ENCODE measurements around the gene PTPN3.

PTPN3 gene

DNA sequence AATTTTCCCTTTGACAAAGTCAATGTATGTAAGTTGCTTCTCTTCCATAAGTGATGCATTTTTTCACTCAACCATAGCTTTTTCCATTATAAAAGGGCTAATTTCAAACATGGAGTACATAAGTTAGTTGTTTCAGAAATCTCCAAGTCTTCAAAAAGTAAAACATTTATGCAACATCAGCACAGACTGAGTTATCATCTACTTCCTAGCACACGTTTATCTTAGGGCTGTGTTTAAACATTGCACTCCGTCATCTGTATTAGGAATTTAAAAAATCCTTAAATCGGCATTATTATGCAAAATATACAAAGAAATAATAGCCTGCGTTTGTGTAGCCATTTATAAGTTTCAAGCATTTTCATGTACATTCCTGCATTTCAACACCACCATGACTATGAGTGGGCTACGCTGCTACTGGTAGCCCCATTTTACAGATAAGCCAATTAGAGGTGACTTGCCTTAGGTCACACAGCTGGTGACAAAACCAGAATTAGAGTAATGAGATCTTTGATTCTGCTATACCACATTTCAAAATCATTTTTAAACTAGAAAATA lies 43.4 kb downstream of the PTPN3 start:
- DNase-seq (ENCODE audit: low read depth in 2 of 2, low spot score in 1 of 2): no peak

DNA sequence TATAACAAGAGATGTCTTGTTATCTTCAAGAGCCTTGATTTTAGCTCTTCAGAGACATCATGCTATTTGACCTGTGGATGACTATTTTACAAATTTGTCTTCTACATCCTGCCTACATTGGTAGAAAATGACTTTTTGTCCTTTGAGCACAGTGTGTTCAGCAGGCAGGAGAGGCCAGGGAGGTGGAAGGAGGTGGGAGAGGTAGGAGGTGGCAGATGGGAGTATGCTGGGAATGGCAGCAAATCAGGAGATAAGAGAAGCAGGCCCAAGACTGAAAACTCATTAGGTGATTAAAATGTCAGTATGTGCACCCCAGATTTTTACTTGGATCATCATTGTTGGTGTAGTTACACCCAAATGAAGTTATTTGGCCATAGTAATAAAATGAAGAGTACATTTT lies 44.1 kb downstream of the PTPN3 start:
- no peak for DNase-seq (ENCODE audit: low read depth in 2 of 2, low spot score in 1 of 2)

GRCh38 chr9:109453210-109453842 lies 44.8 kb downstream of the PTPN3 start:
- DNase-seq (ENCODE audit: low read depth in 2 of 2, low spot score in 1 of 2): no peak

GRCh38 chr9:109452761-109453160 lies 45.3 kb downstream of the PTPN3 start:
- no peak for DNase-seq (ENCODE audit: low read depth in 2 of 2, low spot score in 1 of 2)

- no peak for DNase-seq (ENCODE audit: low read depth in 2 of 2, low spot score in 1 of 2)
These were observed 46.6 kb downstream of the PTPN3 start for GRCh38 chr9:109451311-109452025.

- no peak for DNase-seq (ENCODE audit: low read depth in 2 of 2, low spot score in 1 of 2)
These were observed 47.8 kb downstream of the PTPN3 start for GRCh38 chr9:109450346-109450745.

GRCh38 chr9:109449036-109449798 lies 48.9 kb downstream of the PTPN3 start:
- DNase-seq (ENCODE audit: low read depth in 2 of 2, low spot score in 1 of 2): no peak

- DNase-seq (ENCODE audit: low read depth in 2 of 2, low spot score in 1 of 2): no peak
These were observed 49.9 kb downstream of the PTPN3 start for GRCh38 chr9:109448223-109448622.

- DNase-seq (ENCODE audit: low read depth in 2 of 2, low spot score in 1 of 2): no peak
These were observed 50.6 kb downstream of the PTPN3 start for GRCh38 chr9:109447329-109448076.

DNA sequence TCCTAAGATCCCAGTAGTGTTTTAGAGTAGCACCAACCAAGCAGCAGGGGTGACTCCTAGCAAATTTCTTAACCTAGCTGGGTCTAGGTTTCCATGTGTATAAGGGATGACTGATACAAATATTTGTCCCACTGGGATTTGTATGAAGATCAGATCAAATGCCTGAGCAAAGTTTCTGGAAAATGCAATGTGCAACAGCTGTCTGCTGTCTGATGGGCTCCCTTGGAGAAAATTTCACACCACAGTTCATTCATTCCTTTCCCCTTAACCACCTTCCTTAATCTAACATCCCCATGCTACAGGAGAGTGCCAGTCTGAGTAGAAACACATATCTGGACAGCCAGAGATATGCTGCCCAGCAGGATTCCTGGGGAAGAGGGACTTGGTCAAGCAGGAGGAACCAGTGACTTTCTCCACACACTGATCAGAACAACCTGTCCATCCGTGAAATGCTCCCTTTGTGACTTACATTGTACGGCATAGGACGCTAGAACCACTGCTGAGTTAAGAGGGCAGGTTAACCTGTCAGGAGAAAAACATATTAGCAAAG lies 53.3 kb downstream of the PTPN3 start:
- no peak for DNase-seq (ENCODE audit: low read depth in 2 of 2, low spot score in 1 of 2)

GRCh38 chr9:109442716-109443115 lies 55.4 kb downstream of the PTPN3 start:
- no peak for DNase-seq (ENCODE audit: low read depth in 2 of 2, low spot score in 1 of 2)

DNA sequence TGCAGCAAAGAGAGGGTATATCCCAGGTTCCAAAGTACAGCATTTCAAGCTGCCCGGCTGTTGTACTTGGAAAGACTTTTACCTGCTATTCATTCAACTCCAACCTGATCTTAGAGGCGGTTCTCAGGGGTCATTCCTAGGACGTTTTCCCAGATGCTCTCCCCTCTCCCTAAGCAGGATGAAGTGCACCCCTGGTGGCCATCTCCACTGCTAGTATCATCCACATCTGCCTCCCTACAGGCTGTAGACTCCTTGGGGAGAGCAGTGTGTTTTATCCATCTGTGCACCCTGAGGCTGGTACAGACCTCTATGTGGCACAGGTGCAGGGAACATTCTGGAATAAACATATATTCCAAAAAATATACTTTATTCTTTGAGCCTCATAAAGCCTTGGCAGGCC lies 56.8 kb downstream of the PTPN3 start:
- no peak for DNase-seq (ENCODE audit: low read depth in 2 of 2, low spot score in 1 of 2)

DNA sequence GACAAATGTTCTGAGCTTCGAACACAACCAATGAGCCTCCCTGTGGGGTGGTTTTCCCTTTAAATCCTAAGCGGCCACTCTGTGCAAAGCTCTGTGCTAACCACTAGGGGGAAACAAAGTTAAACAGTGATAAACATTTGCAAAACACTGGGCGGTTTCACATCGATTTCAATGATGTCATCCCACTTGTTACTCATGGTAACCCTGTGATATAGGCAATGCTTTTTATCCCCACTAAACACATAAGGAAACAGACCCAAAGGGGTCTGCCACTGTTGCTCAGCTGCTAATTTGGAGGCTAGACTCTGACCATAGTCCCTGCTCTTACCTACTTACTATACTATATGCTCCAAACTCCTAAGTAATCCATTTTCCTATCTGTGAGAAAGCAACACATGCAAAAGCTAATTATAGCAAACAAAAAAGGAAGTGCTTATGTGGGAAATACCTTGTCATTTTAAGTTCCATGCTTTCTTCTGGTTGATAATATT lies 57.3 kb downstream of the PTPN3 start:
- no peak for DNase-seq (ENCODE audit: low read depth in 2 of 2, low spot score in 1 of 2)

- no peak for DNase-seq (ENCODE audit: low read depth in 2 of 2, low spot score in 1 of 2)
These were observed 58.0 kb downstream of the PTPN3 start for GRCh38 chr9:109440117-109440515.

DNA sequence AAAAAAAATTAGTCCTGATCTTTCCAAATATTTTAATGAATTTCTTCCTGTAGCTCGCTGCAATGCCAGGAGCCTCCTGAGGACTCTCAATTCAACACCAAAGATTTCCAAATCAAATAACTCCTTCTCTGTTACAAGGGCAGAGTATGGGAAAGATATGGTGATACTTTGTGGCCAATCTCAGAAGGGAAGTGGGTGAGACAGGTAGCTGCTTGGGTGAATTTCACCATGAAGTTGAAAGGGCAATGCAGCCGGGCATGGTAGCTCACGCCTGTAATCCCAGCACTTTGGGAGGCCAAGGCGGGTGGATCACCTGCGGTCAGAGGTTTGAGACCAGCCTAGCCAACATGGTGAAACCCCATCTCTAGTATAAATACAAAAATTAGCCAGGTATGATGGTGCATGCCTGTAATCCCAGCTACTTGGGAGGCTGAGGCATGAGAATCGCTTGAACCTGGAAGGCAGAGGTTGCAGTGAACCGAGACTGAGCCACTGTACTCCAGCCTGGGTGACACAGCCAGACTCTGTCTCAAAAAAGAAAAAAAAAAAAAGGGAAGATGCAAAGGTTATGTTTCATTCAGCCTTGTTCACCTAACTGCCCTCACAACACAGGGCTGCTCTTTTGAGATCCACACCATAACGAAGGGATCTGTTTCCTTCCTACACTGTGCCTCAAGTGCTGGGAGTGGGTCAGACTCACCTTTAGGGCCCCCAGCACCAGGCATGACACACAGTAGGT lies 58.6 kb downstream of the PTPN3 start:
- no peak for DNase-seq (ENCODE audit: low read depth in 2 of 2, low spot score in 1 of 2)

GRCh38 chr9:109437286-109437685 lies 60.8 kb downstream of the PTPN3 start:
- DNase-seq (ENCODE audit: low read depth in 2 of 2, low spot score in 1 of 2): no peak

GRCh38 chr9:109436071-109436470 lies 62.0 kb downstream of the PTPN3 start:
- no peak for DNase-seq (ENCODE audit: low read depth in 2 of 2, low spot score in 1 of 2)

DNA sequence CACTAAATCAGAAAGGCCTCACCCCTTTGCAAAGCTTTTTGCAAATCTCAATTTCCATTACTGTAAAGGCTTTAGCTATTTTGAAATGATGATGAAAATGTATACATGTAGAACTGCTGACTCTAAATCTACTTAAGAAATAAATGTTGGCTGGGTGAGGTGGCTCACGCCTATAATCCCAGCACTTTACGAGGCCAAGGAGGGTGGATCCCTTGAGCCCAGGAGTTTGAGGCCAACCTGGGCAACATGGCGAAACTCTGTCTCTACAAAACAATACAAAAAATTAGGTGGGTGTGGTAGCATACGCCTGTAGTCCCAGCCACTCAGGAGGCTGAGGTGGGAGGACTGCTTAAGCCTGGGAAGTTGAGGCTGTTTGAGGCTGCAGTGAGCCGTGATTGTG lies 64.6 kb downstream of the PTPN3 start:
- DNase-seq (ENCODE audit: low read depth in 2 of 2, low spot score in 1 of 2): no peak

GRCh38 chr9:109430231-109430630 lies 67.9 kb downstream of the PTPN3 start:
- no peak for DNase-seq (ENCODE audit: low read depth in 2 of 2, low spot score in 1 of 2)

DNA sequence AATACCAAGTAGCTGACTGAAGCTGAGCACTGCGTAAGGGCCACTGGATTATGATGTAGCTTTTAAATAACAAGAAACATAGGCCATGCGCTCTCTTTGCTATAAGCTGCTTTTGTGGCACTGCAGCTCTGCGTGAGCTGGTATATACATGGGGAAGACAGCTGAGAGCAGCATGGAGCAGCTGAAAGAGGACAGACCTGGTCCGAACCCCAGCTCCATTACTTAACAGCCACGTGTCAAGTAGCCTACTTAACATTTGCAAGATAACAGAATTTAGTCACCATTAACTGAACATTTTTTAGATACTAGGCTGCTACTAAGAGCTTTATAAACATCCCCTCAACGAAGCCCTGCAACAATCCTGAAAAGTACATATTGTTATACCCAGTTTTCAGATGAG lies 69.3 kb downstream of the PTPN3 start:
- no peak for DNase-seq (ENCODE audit: low read depth in 2 of 2, low spot score in 1 of 2)

Measured in stimulated activated CD8-positive, alpha-beta memory T cell treated with anti-CD3 and anti-CD28 coated beads, Interleukin-4, amount 100 ng/mL, for 1 hour (primary cell).